Calu3 (cell line): Measurements from ENCODE around the gene KRT78. TPM values are rescaled to one million over a fixed set of nuclear protein-coding genes. Genes with fewer than 3 reads are reported as not detected.

Experiments used
- BruUV-seq: library from RNA; stranded (reverse); fragments of 400-500 nt; replicated peaks from 2 replicates; lab custom pipeline; 2021; lab: Mats Ljungman, UMichigan
- CTCF ChIA-PET: fragments of 300-600 bp; sonication (Branson Sonifier 250); formaldehyde crosslinking; loops from one replicate; lab custom pipeline; 2022; ENCODE audit warnings: antibody characterized with exemption; lab: Charles Lee
- DNase-seq: peaks from one replicate; pipeline ENCODE4 v3.0.0; 2022
- H3K27ac Mint-ChIP-seq: one replicate; pipeline ENCODE4 v1.8.0; 2022; ENCODE audit warnings: mixed read lengths; ENCODE audit not compliant: unreplicated experiment
- H3K27me3 Mint-ChIP-seq: one replicate; pipeline ENCODE4 v1.8.0; 2022; ENCODE audit warnings: mixed read lengths; ENCODE audit not compliant: unreplicated experiment
- H3K36me3 Mint-ChIP-seq: one replicate; pipeline ENCODE4 v1.8.0; 2022; ENCODE audit warnings: mild to moderate bottlenecking, moderate library complexity, mixed read lengths; ENCODE audit not compliant: insufficient read depth, unreplicated experiment
- H3K4me1 Mint-ChIP-seq: one replicate; pipeline ENCODE4 v1.8.0; 2022; ENCODE audit warnings: mild to moderate bottlenecking, low read depth, mixed read lengths; ENCODE audit not compliant: unreplicated experiment
- H3K4me3 Mint-ChIP-seq: one replicate; pipeline ENCODE4 v1.8.0; 2022; ENCODE audit warnings: mild to moderate bottlenecking, low read depth, moderate library complexity, mixed read lengths; ENCODE audit not compliant: unreplicated experiment
- H3K9me3 Mint-ChIP-seq: one replicate; pipeline ENCODE4 v1.8.0; 2022; ENCODE audit warnings: low read depth, mixed read lengths; ENCODE audit not compliant: unreplicated experiment
- CTCF ChIP-seq: fragments of 200-600 bp; IDR thresholded peaks from one replicate; pipeline ENCODE4 v1.8.0; 2022; ENCODE audit warnings: antibody characterized with exemption; ENCODE audit not compliant: unreplicated experiment
- intact Hi-C: fragments of 100-400 bp; cut with micrococcal nuclease; formaldehyde crosslinking; loops from one replicate; pipeline ENCODE4 v1.10.0; 2022; ENCODE audit not compliant: unreplicated experiment
- total RNA-seq: library from RNA; stranded (reverse); gene quantifications from 2 replicates; pipeline ENCODE4 v1.2.3, GENCODE V29; 2022

The KRT78 gene
- total RNA-seq, 1 experiment from 2014 or later, result 0.59 TPM

- no TSS peak for BruUV-seq
Observed at GRCh38 chr12:52837413-52837741, 11.4 kb downstream of the KRT78 start.

GRCh38 chr12:52836491-52837412, 12.0 kb downstream of the KRT78 start:
- H3K36me3 Mint-ChIP-seq, result no peaks in the 10 kb centered on the region
- H3K27ac Mint-ChIP-seq, result peak overlapping the region; percentile 38
- H3K27me3 Mint-ChIP-seq, result peaks cover 16% of the 10 kb centered on the region
- no peak for TF ChIP-seq CTCF
- H3K4me1 Mint-ChIP-seq, result peaks cover 22% of the 10 kb centered on the region
- no peak overlapping the region for H3K4me3 Mint-ChIP-seq
- intact Hi-C loops, result no loop called here
- H3K9me3 Mint-ChIP-seq, result no peaks in the 10 kb centered on the region
- no peak for DNase-seq
- BruUV-seq, result no TSS peak
- CTCF ChIA-PET, result no interaction called here

More at GRCh38 chr12:52837413-52837741, 11.4 kb downstream of the KRT78 start:
- Mint-ChIP-seq H3K36me3 (no peaks in the 10 kb centered on the region), H3K27me3 (peaks cover 16% of the 10 kb centered on the region), H3K4me1 (peaks cover 22% of the 10 kb centered on the region), H3K27ac (peak overlapping the region; percentile 38), H3K4me3 (no peak overlapping the region), H3K9me3 (no peaks in the 10 kb centered on the region)
- intact Hi-C loops, result no loop called here
- CTCF ChIA-PET, result no interaction called here
- peak; percentile 23 for DNase-seq
- TF ChIP-seq CTCF, result no peak

GRCh38 chr12:52836042-52836466, 12.7 kb downstream of the KRT78 start:
- H3K36me3 Mint-ChIP-seq, result no peaks in the 10 kb centered on the region
- peaks cover 16% of the 10 kb centered on the region for H3K27me3 Mint-ChIP-seq
- H3K4me1 Mint-ChIP-seq, result peaks cover 22% of the 10 kb centered on the region
- peak; percentile 17 for DNase-seq
- intact Hi-C loops, result no loop called here
- no peak overlapping the region for H3K4me3 Mint-ChIP-seq
- BruUV-seq, result no TSS peak
- H3K9me3 Mint-ChIP-seq, result no peaks in the 10 kb centered on the region
- no peak overlapping the region for H3K27ac Mint-ChIP-seq
- no peak for TF ChIP-seq CTCF
- CTCF ChIA-PET, result no interaction called here

- peaks cover 22% of the 10 kb centered on the region for H3K4me1 Mint-ChIP-seq
- H3K27ac Mint-ChIP-seq, result no peak overlapping the region
- H3K4me3 Mint-ChIP-seq, result no peak overlapping the region
- intact Hi-C loops, result no loop called here
- no peaks in the 10 kb centered on the region for H3K36me3 Mint-ChIP-seq
- H3K27me3 Mint-ChIP-seq, result peaks cover 16% of the 10 kb centered on the region
- no peak for DNase-seq
- no peaks in the 10 kb centered on the region for H3K9me3 Mint-ChIP-seq
- CTCF ChIA-PET, result no interaction called here
- no peak for TF ChIP-seq CTCF
- no TSS peak for BruUV-seq
Observed at GRCh38 chr12:52835271-52836041, 13.3 kb downstream of the KRT78 start.
